Mesothelial cell of epicardium (in vitro differentiated cells): ENCODE data around the gene AK2. TPM values are rescaled to one million over a fixed set of nuclear protein-coding genes. Genes with fewer than 3 reads are reported as not detected.

Experiments
- DNase-seq, 2 experiments: peaks; one replicate each; pipeline ENCODE4 v3.0.0; 2021; ENCODE audit warnings: low spot score in 2 of 2; ENCODE audit not compliant: unreplicated experiment in 2 of 2
- H3K27ac Mint-ChIP-seq: 2 replicates; pipeline ENCODE4 v1.8.0; 2021; ENCODE audit warnings: mixed read lengths
- H3K27me3 Mint-ChIP-seq: 2 replicates; pipeline ENCODE4 v1.8.0; 2021; ENCODE audit warnings: low read depth, mixed read lengths
- H3K36me3 Mint-ChIP-seq: 2 replicates; pipeline ENCODE4 v1.8.0; 2021; ENCODE audit warnings: mixed read lengths
- H3K4me1 Mint-ChIP-seq: 2 replicates; pipeline ENCODE4 v1.8.0; 2021; ENCODE audit warnings: mixed read lengths
- H3K4me3 Mint-ChIP-seq: 2 replicates; pipeline ENCODE4 v1.8.0; 2021; ENCODE audit warnings: mild to moderate bottlenecking, moderate library complexity, mixed read lengths
- H3K9me3 Mint-ChIP-seq: 2 replicates; pipeline ENCODE4 v1.8.0; 2021; ENCODE audit warnings: mixed read lengths
- CTCF ChIP-seq: fragments of 200-600 bp; sonication (generic); IDR thresholded peaks from one replicate; pipeline ENCODE4 v1.5.0; 2021; ENCODE audit warnings: antibody characterized with exemption; ENCODE audit not compliant: unreplicated experiment
- total RNA-seq: library from RNA; stranded (reverse); gene quantifications from 3 replicates; pipeline ENCODE4 v1.2.1, GENCODE V29; 2021

Gene AK2
- 136 to 142 TPM (median 139 TPM) in 3 replicates for total RNA-seq

- no peaks in the 10 kb centered on the region for H3K36me3 Mint-ChIP-seq
- H3K27ac Mint-ChIP-seq = peak within 1 kb of the TSS; percentile 87
Observed at GRCh38 chr1:33036526-33037503, at the start of gene AK2. Gene AK2, minus strand, starts transcription at chr1:33036883. Its CDS starts 55 bp downstream, at chr1:33036828.

GRCh38 chr1:33086384-33086850 lies 49.7 kb upstream of the AK2 start:
- Mint-ChIP-seq H3K27ac (no peak overlapping the region), H3K27me3 (peaks cover 15% of the 10 kb centered on the region), H3K4me1 (peaks cover 14% of the 10 kb centered on the region), H3K36me3 (no peaks in the 10 kb centered on the region), H3K9me3 (no peaks in the 10 kb centered on the region), H3K4me3 (no peak overlapping the region)
- DNase-seq = peak; percentile 40 to 72
- TF ChIP-seq CTCF = peak; percentile 34

More at GRCh38 chr1:33036526-33037503, at the start of gene AK2:
- no peaks in the 10 kb centered on the region for H3K27me3 Mint-ChIP-seq
- TF ChIP-seq CTCF = no peak
- H3K9me3 Mint-ChIP-seq = no peaks in the 10 kb centered on the region
- H3K4me1 Mint-ChIP-seq = peaks cover 25% of the 10 kb centered on the region
- peak; percentile 81 to 91 for DNase-seq
- peak within 1 kb of the TSS; percentile 91 for H3K4me3 Mint-ChIP-seq

- H3K27me3 Mint-ChIP-seq = peaks cover 15% of the 10 kb centered on the region
- DNase-seq = no peak
- H3K4me1 Mint-ChIP-seq = peaks cover 18% of the 10 kb centered on the region
Observed at GRCh38 chr1:33085332-33085731, 48.6 kb upstream of the AK2 start.

GRCh38 chr1:33082575-33083108 lies 46.0 kb upstream of the AK2 start:
- Mint-ChIP-seq H3K9me3 (no peaks in the 10 kb centered on the region), H3K27ac (no peak overlapping the region), H3K4me1 (peaks cover 13% of the 10 kb centered on the region), H3K4me3 (peak overlapping the region; percentile 69), H3K27me3 (peaks cover 15% of the 10 kb centered on the region), H3K36me3 (no peaks in the 10 kb centered on the region)
- DNase-seq = no peak
- TF ChIP-seq CTCF = no peak

More at GRCh38 chr1:33085332-33085731, 48.6 kb upstream of the AK2 start:
- no peak overlapping the region for H3K4me3 Mint-ChIP-seq
- no peak for TF ChIP-seq CTCF
- no peak overlapping the region for H3K27ac Mint-ChIP-seq
- H3K9me3 Mint-ChIP-seq = no peaks in the 10 kb centered on the region
- no peaks in the 10 kb centered on the region for H3K36me3 Mint-ChIP-seq

GRCh38 chr1:33081554-33082305 lies 45.0 kb upstream of the AK2 start:
- H3K27ac Mint-ChIP-seq = no peak overlapping the region
- peaks cover 15% of the 10 kb centered on the region for H3K27me3 Mint-ChIP-seq
- H3K4me1 Mint-ChIP-seq = peaks cover 13% of the 10 kb centered on the region

More at GRCh38 chr1:33081554-33082305, 45.0 kb upstream of the AK2 start:
- peak overlapping the region; percentile 69 for H3K4me3 Mint-ChIP-seq
- no peak for DNase-seq
- TF ChIP-seq CTCF = no peak
- no peaks in the 10 kb centered on the region for H3K9me3 Mint-ChIP-seq
- H3K36me3 Mint-ChIP-seq = no peaks in the 10 kb centered on the region
